Heart left ventricle (tissue), 16 donors: ENCODE data around the gene KLF8. TPM values are rescaled to one million over a fixed set of nuclear protein-coding genes. Genes with fewer than 3 reads are reported as not detected.
"Not testable (repeated sequence)": the region's sequence is repeated elsewhere in the genome, so short reads cannot be mapped to it uniquely, and the experiment has no call there.

Experiments
- ATAC-seq, 4 donors: fragments of 200-7000 bp; cut with Tn5 transposase; one replicate each; pipeline ENCODE4 v1.9.1; 2020 to 2022; ENCODE audit warnings: moderate library complexity in 4 of 4, mild to moderate bottlenecking in 3 of 4, moderate number of reproducible peaks in 1 of 4
- DNase-seq, 5 donors: peaks; one replicate each; pipeline ENCODE4 v3.0.0-alpha.2; 2020
- H3K27ac ChIP-seq, 12 donors: fragments of 200-600 bp; sonication (generic) in 4 of 12; one replicate each; pipeline versions ENCODE4 v1.5.0 to v1.8.0; 2016 to 2022; ENCODE audit warnings: mild to moderate bottlenecking in 2 of 12
- H3K27me3 ChIP-seq, 9 donors: fragments of 200-600 bp; sonication (generic) in 2 of 9; one replicate each; pipeline versions ENCODE4 v1.5.1 to v1.8.0; 2016 to 2022; ENCODE audit warnings: mild to moderate bottlenecking in 3 of 9
- H3K36me3 ChIP-seq, 9 donors: fragments of 200-600 bp; sonication (generic) in 2 of 9; one replicate each; pipeline versions ENCODE4 v1.5.0 to v1.8.0; 2018 to 2022; ENCODE audit warnings: mild to moderate bottlenecking in 2 of 9
- H3K4me1 ChIP-seq, 12 donors: fragments of 200-600 bp; sonication (generic) in 4 of 12; one replicate each; pipeline versions ENCODE4 v1.5.0 to v1.8.0; 2016 to 2022; ENCODE audit warnings: mild to moderate bottlenecking in 3 of 12
- H3K4me3 ChIP-seq, 12 donors: fragments of 200-600 bp; sonication (generic) in 4 of 12; one replicate each; pipeline versions ENCODE4 v1.5.0 to v1.8.0; 2017 to 2022; ENCODE audit warnings: mild to moderate bottlenecking in 9 of 12, moderate library complexity in 4 of 12
- H3K9me3 ChIP-seq, 12 donors: fragments of 200-600 bp; sonication (generic) in 4 of 12; one replicate each; pipeline versions ENCODE4 v1.5.0 to v1.8.0; 2016 to 2022; ENCODE audit warnings: mild to moderate bottlenecking in 1 of 12
- POLR2A ChIP-seq, 2 donors: fragments of 450-650 bp; IDR thresholded peaks; one replicate each; pipeline ENCODE4 v1.6.1; 2017; ENCODE audit warnings: antibody characterized with exemption in 2 of 2, mild to moderate bottlenecking in 2 of 2, moderate library complexity in 2 of 2
- WGBS, 4 donors: extraction: QIAGEN DNeasy Blood & Tissue Kit in 2 of 4; methylation state at CpG; one replicate each; pipeline versions ENCODE4 v1.1.5 to v1.1.7; 2013 to 2018; 5-methylcytosine and 5-hydroxymethylcytosine counted together
- intact Hi-C, 10 donors: fragments of 100-400 bp; cut with DNase I; formaldehyde crosslinking; loops; one replicate each; pipeline versions ENCODE4 v1.11.1 to v1.14.2; 2022
- long read RNA-seq, 3 donors: library from polyadenylated mRNA; unstranded; transcript quantifications; one replicate each; pipeline ENCODE4 v2.0.0, GENCODE V29; 2020 to 2021
- polyA plus RNA-seq, 2 donors: library from polyadenylated mRNA; stranded (reverse); fragments of 200-250 nt; gene quantifications; one replicate each; pipeline ENCODE4 v1.2.3, GENCODE V29; 2013
- total RNA-seq, 9 donors: library from RNA; depleted of rRNA in 2 of 9; stranded (reverse); fragments of >200 nt in 2 of 9; fragmentation: NEBNext Ultra II Directional in 3 of 9; extraction: Animal tissue kit (Norgen Biotek cat#: 25700) in 3 of 9; gene quantifications; one replicate each; pipeline versions ENCODE4 v1.1.0 to v1.2.4, GENCODE V29; 2016 to 2023
- TF ChIP-seq, protein P1 (sequence below), 12 donors: fragments of 200-600 bp; sonication (generic) in 4 of 12; IDR thresholded peaks; one replicate each; pipeline versions ENCODE4 v1.5.0 to v1.8.0; 2018 to 2022; ENCODE audit warnings: antibody characterized with exemption in 12 of 12, mild to moderate bottlenecking in 5 of 12
- donor health status: ischemic (EF 13 %, LVEDD 7.1; RV severe dilation, severe dysfunction).
- donor health status: healthy with polysubstance abuse.
- donor health status: DM: no; HTN: yes; CAD: no.
- donor health status: DM: no; HTN: no; CAD: no.
- donor health status: ischemic (EF 25% LVEDD 6.9; RV normal size, moderate dysfunction).
- donor health status: ischemic (EF 25% LVEDD 5.7; RV mildly dilated, moderate dysfunction).
- donor health status: healthy.
- donor health status: DM: yes; HTN: yes; CAD: no.
- donor health status: ischemic (EF 35%, LVEDD 5.7; RV mildly dilated, moderate dysfunction).
- donor health status: nonischemic (EF 11% LVEDD 7.7; RV severe dilation, severe dysfunction).
- donor health status: DM: yes; HTN: yes; CAD: no.
- donor health status: PGD.
- donor health status: ischemic (EF 29% LVEDD 5.4; RV normal size, mild dysfunction).
- donor health status: nonischemic (EF 23%, LVEDD 6.1; RV moderate dilation, normal function).

The KLF8 gene
- 1 to 10 TPM; 1.4 to 6.2 (median 2.6) TPM for total RNA-seq
- polyA plus RNA-seq, result 1 to 10 TPM; 1.6 to 3.5 TPM
- long read RNA-seq, donor 1, partial matches to known transcripts, result 0 of 1 reads
- long read RNA-seq, donor 1, other reads (novel, unspliced or antisense), result 0 of 1 reads
- long read RNA-seq, donor 2, partial matches to known transcripts, result 0 of 1 reads
- long read RNA-seq, donor 2, other reads (novel, unspliced or antisense), result 1 of 1 reads
- long read RNA-seq, donor 3, result 0 reads

GRCh38 chrX:56232221-56233082, at the start of gene KLF8:
TSS of gene KLF8 (plus strand) at chrX:56232356. CDS start at chrX:56233335, 979 bp downstream.
- WGBS, 4 donors, result 0 to 33% (median 15%) methylated on average over 37 to 38 of the region's 38 CpGs
- peak in 1 of 2 donors; percentile 31 for TF ChIP-seq POLR2A (IDR thresholded peaks at IDR 0.05)
- TF ChIP-seq, protein P1, sequence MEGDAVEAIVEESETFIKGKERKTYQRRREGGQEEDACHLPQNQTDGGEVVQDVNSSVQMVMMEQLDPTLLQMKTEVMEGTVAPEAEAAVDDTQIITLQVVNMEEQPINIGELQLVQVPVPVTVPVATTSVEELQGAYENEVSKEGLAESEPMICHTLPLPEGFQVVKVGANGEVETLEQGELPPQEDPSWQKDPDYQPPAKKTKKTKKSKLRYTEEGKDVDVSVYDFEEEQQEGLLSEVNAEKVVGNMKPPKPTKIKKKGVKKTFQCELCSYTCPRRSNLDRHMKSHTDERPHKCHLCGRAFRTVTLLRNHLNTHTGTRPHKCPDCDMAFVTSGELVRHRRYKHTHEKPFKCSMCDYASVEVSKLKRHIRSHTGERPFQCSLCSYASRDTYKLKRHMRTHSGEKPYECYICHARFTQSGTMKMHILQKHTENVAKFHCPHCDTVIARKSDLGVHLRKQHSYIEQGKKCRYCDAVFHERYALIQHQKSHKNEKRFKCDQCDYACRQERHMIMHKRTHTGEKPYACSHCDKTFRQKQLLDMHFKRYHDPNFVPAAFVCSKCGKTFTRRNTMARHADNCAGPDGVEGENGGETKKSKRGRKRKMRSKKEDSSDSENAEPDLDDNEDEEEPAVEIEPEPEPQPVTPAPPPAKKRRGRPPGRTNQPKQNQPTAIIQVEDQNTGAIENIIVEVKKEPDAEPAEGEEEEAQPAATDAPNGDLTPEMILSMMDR (IDR thresholded peaks at IDR 0.05), result no peak
- intact Hi-C loops, result loop anchor here in 2 of 10 donors (10.0 kb wide), 2 partner anchors 328 to 518 kb away; partner anchors contain the start of gene RRAGB (in 1 of the 2)
- Histone ChIP-seq H3K27me3 (peaks cover 0 to 19% (median 0%) of the 10 kb centered on the region in 9 donors), H3K4me3 (peak within 1 kb of the TSS; percentile 13 to 69 (median 55)), H3K36me3 (no peaks in the 10 kb centered on the region), H3K4me1 (peaks cover 0 to 27% (median 1%) of the 10 kb centered on the region in 12 donors), H3K9me3 (no peaks in the 10 kb centered on the region), H3K27ac (peak within 1 kb of the TSS; percentile 46 to 81 (median 70))
- DNase-seq, result peak; percentile 34 to 52 (median 50)
- ATAC-seq, result peak; percentile 74 to 83 (median 78)

- WGBS, 4 donors, result 52 to 87% (median 69%) methylated on average over 1 to 2 of the region's 2 CpGs
- intact Hi-C loops, DNase-seq, H3K27ac ChIP-seq, H3K9me3 ChIP-seq, H3K4me3 ChIP-seq, H3K4me1 ChIP-seq, H3K27me3 ChIP-seq, H3K36me3 ChIP-seq, ATAC-seq: not testable (repeated sequence)
Measured at GRCh38 chrX:56206945-56207344, 25.2 kb upstream of the KLF8 start.

- no peak for DNase-seq
- Histone ChIP-seq H3K9me3 (peaks cover 0 to 10% (median 0%) of the 10 kb centered on the region in 12 donors), H3K36me3 (no peaks in the 10 kb centered on the region), H3K4me3 (no peak overlapping the region), H3K4me1 (no peaks in the 10 kb centered on the region), H3K27ac (no peak overlapping the region), H3K27me3 (peaks cover 0 to 5% (median 0%) of the 10 kb centered on the region in 9 donors)
- ATAC-seq, result no peak
- intact Hi-C loops, result no loop called here
- WGBS, 4 donors, result 73 to 97% (median 93%) methylated on average over 2 to 3 of the region's 3 CpGs
- TF ChIP-seq POLR2A (IDR thresholded peaks at IDR 0.05), result no peak
- TF ChIP-seq, protein P1 (IDR thresholded peaks at IDR 0.05), result no peak
Measured at GRCh38 chrX:56211701-56212100, 20.5 kb upstream of the KLF8 start.

DNA sequence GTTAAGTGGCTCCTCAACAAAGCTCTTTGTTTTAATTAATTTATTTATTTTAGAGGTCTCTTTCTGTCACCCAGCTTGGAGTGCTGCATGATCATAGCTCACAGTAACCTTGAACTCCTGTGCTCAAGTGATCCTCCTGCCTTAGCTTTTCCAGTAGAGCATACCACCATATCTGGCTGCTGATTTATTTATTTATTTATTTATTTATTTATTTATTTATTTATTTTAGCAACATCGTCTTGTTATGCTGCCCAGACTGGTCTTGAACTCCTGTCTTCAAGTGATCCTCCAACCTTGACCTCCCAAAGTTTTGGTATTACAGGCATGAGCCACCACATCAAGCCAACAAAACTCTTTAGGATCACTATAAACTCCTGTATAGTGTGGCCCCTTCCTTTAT, 15.8 kb upstream of the KLF8 start:
- ATAC-seq (no peak), DNase-seq (no peak)
- Histone ChIP-seq H3K27me3 (peaks cover 0 to 5% (median 0%) of the 10 kb centered on the region in 9 donors), H3K9me3 (peaks cover 0 to 8% (median 0%) of the 10 kb centered on the region in 12 donors), H3K4me3 (no peak overlapping the region), H3K4me1 (no peaks in the 10 kb centered on the region), H3K27ac (no peak overlapping the region), H3K36me3 (no peaks in the 10 kb centered on the region)
- intact Hi-C loops, result no loop called here
- 65 to 100% (median 88%) methylated on average over 1 of the region's 1 CpG for WGBS, 4 donors
- no peak for TF ChIP-seq POLR2A (IDR thresholded peaks at IDR 0.05)
- TF ChIP-seq, protein P1 (IDR thresholded peaks at IDR 0.05), result no peak
